Lower leg skin (tissue), 3 donors: Measurements from ENCODE around the gene THYN1.

ENCODE experiments used
- POLR2A ChIP-seq, 2 donors: fragments of 450-650 bp; IDR thresholded peaks; one replicate each; pipeline ENCODE4 v1.6.1; 2016 to 2017; ENCODE audit warnings: antibody characterized with exemption in 2 of 2, mild to moderate bottlenecking in 1 of 2, moderate library complexity in 1 of 2
- TF ChIP-seq, protein P1 (sequence below), 3 donors: fragments of 450-650 bp; IDR thresholded peaks; one replicate each; pipeline ENCODE4 v1.5.1; 2016; ENCODE audit warnings: antibody characterized with exemption in 3 of 3, mild to moderate bottlenecking in 3 of 3, moderate library complexity in 2 of 3

DNA sequence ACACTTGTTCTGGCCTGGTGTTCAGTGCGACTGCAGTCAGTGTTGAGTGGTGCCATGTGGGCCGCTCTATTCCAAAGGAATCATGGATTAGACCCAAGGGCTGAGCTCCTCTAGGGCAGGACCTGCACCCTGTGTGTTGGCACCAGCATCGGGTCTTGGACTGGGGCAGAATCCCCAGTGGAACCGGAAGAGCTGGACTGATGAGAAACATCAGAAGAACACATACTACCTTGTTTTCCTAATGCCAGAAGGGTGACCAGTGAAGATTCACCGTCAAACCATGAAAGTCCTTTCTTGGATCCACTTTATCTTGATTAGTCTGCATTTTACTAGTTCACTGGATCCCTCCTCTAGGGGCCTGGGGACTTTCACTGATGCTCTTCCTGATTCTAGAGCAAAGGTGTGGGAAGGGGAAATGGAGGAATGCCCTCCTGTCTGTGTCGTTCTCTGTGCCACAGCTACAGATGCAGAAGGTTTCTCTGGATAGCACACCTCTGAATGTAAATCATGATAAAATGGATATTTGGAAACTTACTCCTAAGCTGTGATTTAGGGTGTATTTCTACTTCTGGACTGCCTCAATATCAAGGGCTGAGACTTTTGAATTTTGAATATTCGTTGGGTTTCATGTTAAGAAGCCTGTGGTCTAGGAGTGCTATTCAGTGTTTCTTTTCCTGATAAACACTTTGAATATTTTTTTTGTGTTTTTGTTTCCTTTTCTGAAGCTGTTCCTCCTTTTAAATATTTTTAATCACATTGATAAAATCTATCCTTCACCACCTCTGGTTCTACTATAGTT is 12.0 kb upstream of the THYN1 start:
- TF ChIP-seq, protein P1, sequence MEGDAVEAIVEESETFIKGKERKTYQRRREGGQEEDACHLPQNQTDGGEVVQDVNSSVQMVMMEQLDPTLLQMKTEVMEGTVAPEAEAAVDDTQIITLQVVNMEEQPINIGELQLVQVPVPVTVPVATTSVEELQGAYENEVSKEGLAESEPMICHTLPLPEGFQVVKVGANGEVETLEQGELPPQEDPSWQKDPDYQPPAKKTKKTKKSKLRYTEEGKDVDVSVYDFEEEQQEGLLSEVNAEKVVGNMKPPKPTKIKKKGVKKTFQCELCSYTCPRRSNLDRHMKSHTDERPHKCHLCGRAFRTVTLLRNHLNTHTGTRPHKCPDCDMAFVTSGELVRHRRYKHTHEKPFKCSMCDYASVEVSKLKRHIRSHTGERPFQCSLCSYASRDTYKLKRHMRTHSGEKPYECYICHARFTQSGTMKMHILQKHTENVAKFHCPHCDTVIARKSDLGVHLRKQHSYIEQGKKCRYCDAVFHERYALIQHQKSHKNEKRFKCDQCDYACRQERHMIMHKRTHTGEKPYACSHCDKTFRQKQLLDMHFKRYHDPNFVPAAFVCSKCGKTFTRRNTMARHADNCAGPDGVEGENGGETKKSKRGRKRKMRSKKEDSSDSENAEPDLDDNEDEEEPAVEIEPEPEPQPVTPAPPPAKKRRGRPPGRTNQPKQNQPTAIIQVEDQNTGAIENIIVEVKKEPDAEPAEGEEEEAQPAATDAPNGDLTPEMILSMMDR (IDR thresholded peaks at IDR 0.05), result no peak
- no peak for TF ChIP-seq POLR2A (IDR thresholded peaks at IDR 0.05)
